ENCODE results near the gene SKIDA1. TPM values are rescaled to one million over a fixed set of nuclear protein-coding genes. Genes with fewer than 3 reads are reported as not detected.

Gene SKIDA1
- total and polyA plus RNA-seq, 4 donors = 0.10 to 1.6 (median 0.80) TPM

DNA sequence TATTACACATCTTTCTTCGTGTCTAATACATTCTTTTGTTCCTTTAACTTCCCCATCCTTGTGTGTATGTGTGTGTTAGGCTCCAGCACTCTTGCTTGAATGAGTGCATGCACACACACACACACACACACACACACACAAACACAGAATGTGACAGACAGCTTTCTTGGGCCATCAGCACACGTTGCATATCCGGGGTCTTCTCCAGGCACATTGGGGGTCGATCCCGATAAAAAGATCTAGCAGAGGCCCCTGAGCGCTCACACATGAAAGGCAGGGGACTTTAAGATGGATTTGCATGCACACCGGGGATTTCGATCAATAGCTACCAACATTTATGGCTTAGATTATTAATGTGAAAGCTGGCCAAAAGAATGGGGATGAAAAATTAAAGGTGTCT lies 4.5 kb downstream of the SKIDA1 start:
- DNase-seq (peak in 1 of 3 donors; percentile 43), ATAC-seq (ENCODE audit: insufficient read depth, low FRiP score) (no peak)
- H3K4me1 ChIP-seq (ENCODE audit: control insufficient read depth in 5 of 5, insufficient read depth in 5 of 5, low read length in 5 of 5) = peaks cover 0 to 62% (median 14%) of the 10 kb centered on the region in 5 donors
- WGBS, 2 donors = 79 to 85% methylated on average over 8 of the region's 8 CpGs
- no peaks in the 10 kb centered on the region for H3K9me3 ChIP-seq (ENCODE audit: control insufficient read depth in 4 of 4, insufficient read depth in 3 of 4, low read length in 3 of 4)
- H3K4me3 ChIP-seq = no peak overlapping the region
- peaks cover 0 to 3% (median 0%) of the 10 kb centered on the region in 4 donors for H3K36me3 ChIP-seq (ENCODE audit: control insufficient read depth in 4 of 4, insufficient read depth in 4 of 4, low read length in 4 of 4)
- H3K9ac ChIP-seq (ENCODE audit: insufficient read depth in 1 of 2, low read length in 2 of 2) = peak overlapping the region in 1 of 2 donors; percentile 39
- H3K27ac ChIP-seq (ENCODE audit: low read depth in 1 of 2, low read length in 1 of 2) = peak overlapping the region in 1 of 2 donors; percentile 56
- H3K27me3 ChIP-seq (ENCODE audit: control insufficient read depth in 3 of 3, insufficient read depth in 3 of 3, low read length in 2 of 3) = no peaks in the 10 kb centered on the region
- no peak for TF ChIP-seq CTCF (IDR thresholded peaks at IDR 0.05; ENCODE audit: control extremely low read depth, extremely low read depth)

DNA sequence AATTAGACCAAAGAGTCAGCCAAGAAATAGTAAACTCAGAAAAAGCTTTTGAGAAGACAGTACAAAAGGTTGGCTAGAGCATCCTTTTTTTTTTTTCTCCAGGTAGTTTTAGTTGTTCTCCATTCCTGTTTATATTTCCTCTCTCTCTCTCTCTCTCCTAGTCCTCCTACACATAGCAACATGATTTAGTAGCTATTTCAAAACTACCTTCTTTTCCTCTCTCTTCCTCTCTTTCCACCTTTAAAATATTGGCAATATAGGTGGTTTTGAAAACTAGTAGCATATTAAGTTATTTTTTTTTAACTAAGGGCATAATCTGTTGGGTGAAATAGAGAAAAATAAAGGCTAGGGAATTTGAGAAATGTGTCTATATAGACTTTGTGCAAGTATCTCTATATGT lies 5.0 kb downstream of the SKIDA1 start:
- H3K9me3 ChIP-seq (ENCODE audit: control insufficient read depth in 4 of 4, insufficient read depth in 3 of 4, low read length in 3 of 4) = no peaks in the 10 kb centered on the region
- peak overlapping the region; percentile 30 to 39 for H3K9ac ChIP-seq (ENCODE audit: insufficient read depth in 1 of 2, low read length in 2 of 2)
- TF ChIP-seq CTCF (IDR thresholded peaks at IDR 0.05; ENCODE audit: control extremely low read depth, extremely low read depth) = no peak
- no peak overlapping the region for H3K4me3 ChIP-seq
- H3K36me3 ChIP-seq (ENCODE audit: control insufficient read depth in 4 of 4, insufficient read depth in 4 of 4, low read length in 4 of 4) = peaks cover 0 to 3% (median 0%) of the 10 kb centered on the region in 4 donors
- H3K27me3 ChIP-seq (ENCODE audit: control insufficient read depth in 3 of 3, insufficient read depth in 3 of 3, low read length in 2 of 3) = no peaks in the 10 kb centered on the region
- H3K27ac ChIP-seq (ENCODE audit: low read depth in 1 of 2, low read length in 1 of 2) = no peak overlapping the region
- no peak for DNase-seq
- H3K4me1 ChIP-seq (ENCODE audit: control insufficient read depth in 5 of 5, insufficient read depth in 5 of 5, low read length in 5 of 5) = peaks cover 0 to 62% (median 14%) of the 10 kb centered on the region in 5 donors
- no peak for ATAC-seq (ENCODE audit: insufficient read depth, low FRiP score)

DNA sequence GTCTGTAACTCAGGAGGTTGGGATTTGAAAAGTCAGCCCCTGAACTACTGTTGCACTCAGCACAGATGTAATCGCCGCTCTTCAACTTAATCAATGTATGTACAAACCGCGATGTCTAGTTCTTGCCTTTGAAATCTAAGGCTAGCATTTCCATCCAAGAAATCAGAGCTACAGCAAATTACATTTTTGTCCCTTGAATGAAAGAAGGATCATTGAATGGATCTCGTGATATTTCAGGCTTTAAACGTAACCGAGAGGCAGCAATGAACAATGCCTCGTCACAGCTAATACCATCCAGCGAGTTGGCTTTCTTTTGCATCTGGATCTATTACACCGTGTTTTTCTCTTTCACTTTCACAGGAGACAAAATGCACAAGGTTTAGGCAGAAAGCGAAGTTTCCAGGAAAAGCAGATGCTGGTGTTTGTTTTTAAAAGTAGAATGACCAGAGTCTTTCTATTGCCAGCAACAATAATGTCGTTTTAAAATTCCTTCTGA lies 5.5 kb downstream of the SKIDA1 start:
- Histone ChIP-seq H3K27ac (ENCODE audit: low read depth in 1 of 2, low read length in 1 of 2) (peak overlapping the region; percentile 60 to 85), H3K27me3 (ENCODE audit: control insufficient read depth in 3 of 3, insufficient read depth in 3 of 3, low read length in 2 of 3) (no peaks in the 10 kb centered on the region), H3K4me1 (ENCODE audit: control insufficient read depth in 5 of 5, insufficient read depth in 5 of 5, low read length in 5 of 5) (peaks cover 0 to 65% (median 14%) of the 10 kb centered on the region in 5 donors), H3K4me3 (no peak overlapping the region), H3K36me3 (ENCODE audit: control insufficient read depth in 4 of 4, insufficient read depth in 4 of 4, low read length in 4 of 4) (peaks cover 0 to 3% (median 0%) of the 10 kb centered on the region in 4 donors), H3K9me3 (ENCODE audit: control insufficient read depth in 4 of 4, insufficient read depth in 3 of 4, low read length in 3 of 4) (no peaks in the 10 kb centered on the region), H3K9ac (ENCODE audit: insufficient read depth in 1 of 2, low read length in 2 of 2) (peak overlapping the region; percentile 42 to 99)
- 6 to 8% methylated on average over 12 of the region's 12 CpGs for WGBS, 2 donors
- TF ChIP-seq CTCF (IDR thresholded peaks at IDR 0.05; ENCODE audit: control extremely low read depth, extremely low read depth) = no peak
- DNase-seq (peak; percentile 65 to 91 (median 85)), ATAC-seq (ENCODE audit: insufficient read depth, low FRiP score) (no peak)

All from lung (tissue), 12 donors.